ENCODE results near the gene TEX14.

TEX14 gene

GRCh38 chr17:58538811-58539409 is 152.9 kb downstream of the TEX14 start:
- no peak overlapping the region for H3K4me3 ChIP-seq (ENCODE audit: low read depth, low read length)
- TF ChIP-seq, protein P1, sequence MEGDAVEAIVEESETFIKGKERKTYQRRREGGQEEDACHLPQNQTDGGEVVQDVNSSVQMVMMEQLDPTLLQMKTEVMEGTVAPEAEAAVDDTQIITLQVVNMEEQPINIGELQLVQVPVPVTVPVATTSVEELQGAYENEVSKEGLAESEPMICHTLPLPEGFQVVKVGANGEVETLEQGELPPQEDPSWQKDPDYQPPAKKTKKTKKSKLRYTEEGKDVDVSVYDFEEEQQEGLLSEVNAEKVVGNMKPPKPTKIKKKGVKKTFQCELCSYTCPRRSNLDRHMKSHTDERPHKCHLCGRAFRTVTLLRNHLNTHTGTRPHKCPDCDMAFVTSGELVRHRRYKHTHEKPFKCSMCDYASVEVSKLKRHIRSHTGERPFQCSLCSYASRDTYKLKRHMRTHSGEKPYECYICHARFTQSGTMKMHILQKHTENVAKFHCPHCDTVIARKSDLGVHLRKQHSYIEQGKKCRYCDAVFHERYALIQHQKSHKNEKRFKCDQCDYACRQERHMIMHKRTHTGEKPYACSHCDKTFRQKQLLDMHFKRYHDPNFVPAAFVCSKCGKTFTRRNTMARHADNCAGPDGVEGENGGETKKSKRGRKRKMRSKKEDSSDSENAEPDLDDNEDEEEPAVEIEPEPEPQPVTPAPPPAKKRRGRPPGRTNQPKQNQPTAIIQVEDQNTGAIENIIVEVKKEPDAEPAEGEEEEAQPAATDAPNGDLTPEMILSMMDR (IDR thresholded peaks at IDR 0.05; ENCODE audit: borderline replicate concordance, insufficient read depth, low read depth, low read length) = no peak

DNA sequence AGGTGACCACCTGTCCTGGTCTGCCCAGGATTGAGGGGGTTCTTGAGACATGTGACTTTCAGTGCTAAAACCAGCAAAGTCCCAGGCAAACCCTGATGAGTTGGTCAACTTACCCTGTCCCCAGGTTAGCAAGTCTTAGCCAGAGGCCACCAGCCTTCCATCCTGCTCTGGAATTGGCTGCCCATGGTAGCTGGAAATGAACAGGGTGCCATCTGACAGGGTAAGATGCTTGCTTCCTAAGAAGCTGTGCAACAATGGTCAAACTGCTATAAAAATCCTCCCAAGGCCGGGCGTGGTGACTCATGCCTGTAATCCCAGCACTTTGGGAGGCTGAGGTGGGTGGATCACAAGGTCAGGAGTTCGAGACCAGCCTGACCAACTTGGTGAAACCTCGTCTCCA is 154.6 kb downstream of the TEX14 start:
- H3K4me3 ChIP-seq (ENCODE audit: low read depth, low read length) = no peak overlapping the region

DNA sequence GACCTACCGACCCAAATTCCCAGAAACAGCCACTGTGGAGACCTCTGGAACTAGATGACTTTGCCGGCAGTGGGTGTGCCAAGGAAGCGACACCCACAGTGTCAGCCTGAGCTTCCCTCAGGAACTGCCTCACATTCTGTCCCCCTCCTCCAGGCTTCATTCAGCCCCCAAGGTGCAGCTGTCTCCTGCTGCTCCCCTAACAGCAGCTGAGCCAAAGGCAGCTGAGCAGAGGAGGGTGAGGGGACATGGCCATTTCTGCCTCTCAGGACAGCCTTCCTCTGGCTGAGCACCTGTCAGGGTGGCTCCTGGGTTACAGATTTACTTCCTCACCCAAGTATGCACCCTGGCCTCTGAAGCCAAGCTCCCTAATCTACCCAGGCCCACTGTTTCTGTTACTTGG is 155.3 kb downstream of the TEX14 start:
- TF ChIP-seq, protein P1 (IDR thresholded peaks at IDR 0.05; ENCODE audit: borderline replicate concordance, insufficient read depth, low read depth, low read length) = no peak
- no peak overlapping the region for H3K4me3 ChIP-seq (ENCODE audit: low read depth, low read length)

More for the DNA sequence above, 154.6 kb downstream of the TEX14 start:
- TF ChIP-seq, protein P1 (IDR thresholded peaks at IDR 0.05; ENCODE audit: borderline replicate concordance, insufficient read depth, low read depth, low read length) = no peak

GRCh38 chr17:58535431-58535830 is 156.4 kb downstream of the TEX14 start:
- TF ChIP-seq, protein P1 (IDR thresholded peaks at IDR 0.05; ENCODE audit: borderline replicate concordance, insufficient read depth, low read depth, low read length) = no peak
- H3K4me3 ChIP-seq (ENCODE audit: low read depth, low read length) = no peak overlapping the region

GRCh38 chr17:58534901-58535421 is 156.9 kb downstream of the TEX14 start:
- TF ChIP-seq, protein P1 (IDR thresholded peaks at IDR 0.05; ENCODE audit: borderline replicate concordance, insufficient read depth, low read depth, low read length) = no peak
- no peak overlapping the region for H3K4me3 ChIP-seq (ENCODE audit: low read depth, low read length)

GRCh38 chr17:58534331-58534730 is 157.5 kb downstream of the TEX14 start:
- TF ChIP-seq, protein P1 (IDR thresholded peaks at IDR 0.05; ENCODE audit: borderline replicate concordance, insufficient read depth, low read depth, low read length) = no peak
- H3K4me3 ChIP-seq (ENCODE audit: low read depth, low read length) = no peak overlapping the region

DNA sequence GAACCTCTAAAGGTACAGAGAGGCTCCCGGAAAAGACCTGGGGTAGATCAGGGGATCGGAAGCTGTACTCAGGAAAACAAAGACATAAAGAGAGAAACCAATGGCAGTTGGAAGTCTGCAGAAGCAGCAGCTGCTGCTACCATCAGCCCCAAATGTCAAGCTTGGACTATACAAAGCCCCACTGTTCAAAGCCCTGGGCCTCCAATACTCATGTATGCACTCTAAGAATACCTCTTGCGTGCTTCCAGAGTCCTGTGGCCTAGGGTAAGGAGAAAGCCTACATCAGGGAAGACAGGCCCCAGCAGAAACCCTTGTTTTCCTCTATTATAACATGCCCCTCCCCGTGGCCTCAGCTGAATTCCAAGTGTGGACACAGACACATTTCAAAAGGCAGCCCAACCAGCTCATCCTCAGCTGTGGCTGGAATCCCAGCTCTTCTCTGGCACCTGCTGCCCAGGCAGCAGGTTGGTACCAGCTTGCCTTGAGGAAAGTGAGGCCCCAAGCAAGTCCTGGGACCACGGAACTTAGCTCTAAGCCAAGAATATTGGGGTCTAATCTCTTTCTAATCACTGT is 158.1 kb downstream of the TEX14 start:
- TF ChIP-seq, protein P1 (IDR thresholded peaks at IDR 0.05; ENCODE audit: borderline replicate concordance, insufficient read depth, low read depth, low read length) = no peak
- H3K4me3 ChIP-seq (ENCODE audit: low read depth, low read length) = no peak overlapping the region

Data from GM12875 (cell line).